Retina (tissue), 1 donor: ENCODE data around the gene EXOC4.

Experiments used
- DNase-seq: peaks from one replicate; pipeline ENCODE4 v3.0.0-alpha.2; 2016

Gene EXOC4

GRCh38 chr7:134016223-134016941 lies 763.5 kb downstream of the EXOC4 start:
- peak; percentile 67 for DNase-seq

- no peak for DNase-seq
These were observed 764.0 kb downstream of the EXOC4 start for GRCh38 chr7:134016942-134017303.

DNA sequence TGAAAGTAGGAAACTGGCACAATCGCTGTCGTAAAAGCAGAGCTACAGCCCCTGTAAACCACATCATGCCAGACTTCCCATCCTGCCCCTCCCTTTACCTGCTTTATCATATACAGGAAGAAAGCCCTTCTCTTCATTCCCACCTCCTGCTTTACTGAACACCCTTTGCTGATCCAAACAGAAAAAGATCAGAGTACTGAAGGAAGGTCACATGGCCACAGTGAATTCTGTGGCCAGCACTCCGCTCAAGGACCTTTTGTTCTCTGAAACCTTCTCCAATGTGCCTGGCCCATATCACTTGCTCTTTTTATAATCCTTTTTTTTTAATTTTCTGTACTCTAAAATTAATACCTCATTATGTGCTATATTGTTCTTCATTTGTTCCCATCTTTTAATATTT lies 765.4 kb downstream of the EXOC4 start:
- no peak for DNase-seq

DNA sequence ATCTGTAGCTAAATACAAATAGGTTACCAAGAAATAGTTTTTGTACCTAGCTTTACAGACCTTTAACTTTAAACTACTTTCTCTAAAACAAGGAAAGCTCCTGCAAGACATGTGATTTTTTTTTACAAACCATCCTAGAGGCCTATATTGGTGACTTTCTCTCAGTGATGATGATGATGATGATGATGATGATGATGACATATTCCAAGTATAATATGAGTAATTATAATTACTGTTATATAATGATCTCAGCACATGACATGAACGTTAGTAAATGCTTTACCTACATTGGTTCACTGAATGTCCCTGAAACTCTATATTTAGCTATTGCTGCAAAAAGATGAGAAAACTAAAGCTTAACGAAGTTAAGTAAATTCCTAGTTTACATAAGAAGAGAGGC lies 766.4 kb downstream of the EXOC4 start:
- DNase-seq: no peak

DNA sequence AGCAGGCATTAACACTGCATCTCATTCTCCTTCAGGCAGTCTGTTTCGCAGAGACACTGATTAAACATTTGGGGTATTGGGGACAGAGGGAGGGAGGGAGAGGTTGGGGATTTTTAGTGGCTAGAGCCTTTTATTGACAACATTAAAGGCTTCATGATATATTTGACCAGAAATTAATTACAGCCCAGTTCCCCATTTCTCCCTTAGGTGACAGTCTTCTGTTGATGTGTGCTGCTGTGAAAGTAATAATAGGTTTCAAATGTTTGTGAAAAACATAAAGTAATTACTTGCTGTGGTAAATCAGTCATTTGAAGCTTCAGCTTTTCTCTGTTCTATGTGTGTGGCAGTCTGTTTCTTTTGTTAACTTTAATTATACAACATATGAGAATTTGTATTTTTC lies 769.0 kb downstream of the EXOC4 start:
- no peak for DNase-seq

GRCh38 chr7:134022286-134022911 lies 769.5 kb downstream of the EXOC4 start:
- no peak for DNase-seq

- DNase-seq: no peak
These were observed 771.9 kb downstream of the EXOC4 start for GRCh38 chr7:134024739-134025138.

GRCh38 chr7:134028853-134029252 lies 776.0 kb downstream of the EXOC4 start:
- no peak for DNase-seq

GRCh38 chr7:134029743-134030142 lies 776.9 kb downstream of the EXOC4 start:
- DNase-seq: no peak

- no peak for DNase-seq
These were observed 777.6 kb downstream of the EXOC4 start for GRCh38 chr7:134030460-134030865.

DNA sequence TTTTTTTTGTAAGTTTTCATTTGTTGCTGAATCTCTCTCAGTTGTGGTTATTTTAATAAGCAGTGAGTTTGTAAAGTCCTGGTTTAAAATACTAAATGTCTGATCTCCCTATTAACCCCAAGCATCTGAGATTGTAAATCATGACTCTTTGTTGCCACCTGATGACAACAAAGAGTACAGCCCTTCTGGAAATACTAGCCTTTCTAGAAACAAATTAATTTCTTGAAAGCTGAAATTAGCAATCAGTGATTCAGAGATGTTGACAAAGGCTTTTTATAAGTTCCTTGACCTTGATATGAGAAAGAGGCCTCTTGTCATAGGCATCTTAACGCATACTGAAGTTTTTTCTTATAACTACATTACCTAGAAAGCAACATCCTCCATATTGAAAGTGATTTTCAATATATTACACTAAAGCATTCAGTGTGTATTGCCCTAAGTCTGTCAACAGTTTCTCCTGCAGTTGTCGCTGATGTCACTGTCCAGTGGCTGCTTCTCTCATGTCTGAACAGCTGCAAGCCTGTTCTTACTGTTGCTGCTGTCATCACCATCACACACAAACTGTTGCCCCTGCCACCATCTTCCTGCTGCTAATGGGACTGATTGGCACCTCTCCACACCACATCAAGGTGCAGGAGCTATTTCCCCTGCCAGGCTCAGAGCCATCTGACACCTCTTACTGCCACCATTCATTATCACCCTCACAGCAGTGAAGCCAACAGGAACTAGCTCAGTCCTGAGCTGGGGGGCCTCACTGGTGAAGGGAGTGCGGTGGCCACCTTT lies 779.1 kb downstream of the EXOC4 start:
- DNase-seq: no peak

- DNase-seq: no peak
These were observed 781.8 kb downstream of the EXOC4 start for GRCh38 chr7:134034652-134035051.

GRCh38 chr7:134037991-134038390 lies 785.1 kb downstream of the EXOC4 start:
- DNase-seq: peak; percentile 24

- DNase-seq: no peak
These were observed 788.1 kb downstream of the EXOC4 start for GRCh38 chr7:134040988-134041387.

GRCh38 chr7:134041477-134041876 lies 788.6 kb downstream of the EXOC4 start:
- no peak for DNase-seq

GRCh38 chr7:134042307-134042706 lies 789.4 kb downstream of the EXOC4 start:
- peak; percentile 24 for DNase-seq

DNA sequence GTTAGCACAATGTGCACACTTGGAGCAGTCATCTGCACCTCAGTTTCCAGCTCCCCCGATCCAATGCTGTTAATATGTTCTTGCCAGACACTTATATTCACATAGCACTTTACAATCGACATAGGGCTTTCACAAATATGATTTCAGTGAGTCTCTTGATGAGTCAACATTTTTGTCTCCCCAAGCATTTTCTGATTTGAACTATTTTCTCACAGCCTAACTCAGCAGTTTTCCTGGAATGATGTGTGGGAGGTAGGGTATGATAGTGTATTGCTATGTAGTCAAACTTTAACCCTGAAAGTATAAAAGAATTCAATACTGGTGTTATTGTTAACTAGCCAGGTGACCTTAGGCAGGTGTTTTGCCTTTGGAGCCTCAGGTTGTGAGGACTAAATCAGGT lies 791.8 kb downstream of the EXOC4 start:
- DNase-seq: no peak

GRCh38 chr7:134045716-134046115 lies 792.8 kb downstream of the EXOC4 start:
- DNase-seq: no peak

GRCh38 chr7:134046594-134047128 lies 793.8 kb downstream of the EXOC4 start:
- DNase-seq: no peak

GRCh38 chr7:134047675-134048074 lies 794.8 kb downstream of the EXOC4 start:
- no peak for DNase-seq

GRCh38 chr7:134048166-134048565 lies 795.3 kb downstream of the EXOC4 start:
- no peak for DNase-seq

GRCh38 chr7:134051020-134051419 lies 798.1 kb downstream of the EXOC4 start:
- DNase-seq: no peak

- DNase-seq: no peak
These were observed 803.9 kb downstream of the EXOC4 start for GRCh38 chr7:134056816-134057215.

DNA sequence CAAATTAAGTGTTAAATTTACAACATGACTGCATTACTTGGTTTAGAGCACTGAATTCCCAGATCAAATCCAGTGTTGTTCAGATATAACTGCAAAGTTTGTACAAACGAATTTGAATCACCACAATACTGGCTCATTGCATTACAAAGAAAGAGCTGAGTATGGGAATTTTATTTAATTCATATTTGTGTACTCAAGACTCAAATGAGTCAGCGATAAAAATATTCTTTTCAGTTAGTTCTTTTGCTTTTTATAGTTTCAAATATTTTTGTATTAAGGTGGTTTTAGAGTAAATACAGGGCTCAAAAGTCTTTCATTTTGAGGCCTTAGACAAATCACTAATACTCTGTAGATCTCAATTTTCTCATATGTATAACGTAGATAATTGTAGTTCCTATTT lies 805.6 kb downstream of the EXOC4 start:
- DNase-seq: no peak
